Liver (tissue), 9 donors: Measurements from ENCODE around the gene MFGE8. TPM values are rescaled to one million over a fixed set of nuclear protein-coding genes. Genes with fewer than 3 reads are reported as not detected.

Source experiments
- DNase-seq: peaks from one replicate; pipeline ENCODE4 v3.0.0-alpha.2; 2017; ENCODE audit warnings: low spot score
- H3K27ac ChIP-seq, 2 donors: one replicate each; pipeline ENCODE4 v1.7.0; 2013; ENCODE audit warnings: inconsistent platforms in 2 of 2, low read length in 2 of 2, control low read depth in 1 of 2, low read depth in 1 of 2, mild to moderate bottlenecking in 1 of 2
- H3K27me3 ChIP-seq, 4 donors: one replicate each; pipeline versions ENCODE4 v1.6.1 to v1.7.0; 2013; ENCODE audit warnings: low read length in 3 of 4, inconsistent platforms in 1 of 4, mild to moderate bottlenecking in 1 of 4, moderate library complexity in 1 of 4; ENCODE audit not compliant: control insufficient read depth in 4 of 4, insufficient read depth in 4 of 4
- H3K36me3 ChIP-seq, 4 donors: one replicate each; pipeline versions ENCODE4 v1.6.1 to v1.7.0; 2013; ENCODE audit warnings: low read length in 3 of 4, mild to moderate bottlenecking in 3 of 4, low read depth in 1 of 4, moderate library complexity in 1 of 4; ENCODE audit not compliant: control insufficient read depth in 4 of 4, insufficient read depth in 3 of 4
- H3K4me1 ChIP-seq, 4 donors: one replicate each; pipeline versions ENCODE4 v1.6.1 to v1.7.0; 2013; ENCODE audit warnings: low read length in 3 of 4, mild to moderate bottlenecking in 3 of 4, moderate library complexity in 1 of 4; ENCODE audit not compliant: control insufficient read depth in 4 of 4, insufficient read depth in 4 of 4
- H3K4me3 ChIP-seq, 3 donors: one replicate each; pipeline versions ENCODE4 v1.6.1 to v1.7.0; 2013; ENCODE audit warnings: low read length in 3 of 3, control low read depth in 1 of 3, low read depth in 1 of 3, mild to moderate bottlenecking in 1 of 3
- H3K9ac ChIP-seq, 2 donors: one replicate each; pipeline ENCODE4 v1.7.0; 2013; ENCODE audit warnings: low read length in 2 of 2, mild to moderate bottlenecking in 2 of 2, moderate library complexity in 2 of 2, control low read depth in 1 of 2, low read depth in 1 of 2
- H3K9me3 ChIP-seq, 4 donors: one replicate each; pipeline versions ENCODE4 v1.6.1 to v1.7.0; 2013; ENCODE audit warnings: low read length in 3 of 4; ENCODE audit not compliant: control insufficient read depth in 4 of 4
- FOXA1 ChIP-seq: IDR thresholded peaks from 2 replicates; pipeline ENCODE4 v1.6.1; 2016; ENCODE audit warnings: antibody characterized with exemption
- FOXA2 ChIP-seq: IDR thresholded peaks from 2 replicates; pipeline ENCODE4 v1.6.1; 2016; ENCODE audit warnings: antibody characterized with exemption
- GABPA ChIP-seq, 2 donors: IDR thresholded peaks in 1 of 2; conservative IDR thresholded peaks in 1 of 2; 2 replicates each; pipeline ENCODE4 v1.6.1; 2016; ENCODE audit warnings: antibody characterized with exemption in 2 of 2, mild to moderate bottlenecking in 1 of 2, moderate library complexity in 1 of 2
- HNF4G ChIP-seq: IDR thresholded peaks from 2 replicates; pipeline ENCODE4 v1.6.1; 2016; ENCODE audit warnings: antibody characterized with exemption
- JUND ChIP-seq, 2 donors: IDR thresholded peaks; 2 replicates each; pipeline ENCODE4 v1.6.1; 2016; ENCODE audit warnings: antibody characterized with exemption in 2 of 2
- TAF1 ChIP-seq: conservative IDR thresholded peaks from 2 replicates; pipeline ENCODE4 v1.6.1; 2016; ENCODE audit warnings: antibody characterized with exemption, mild to moderate bottlenecking
- WGBS: extraction: QIAGEN DNeasy Blood & Tissue Kit; methylation state at CpG from one replicate; pipeline ENCODE4 v1.1.7; 2013; 5-methylcytosine and 5-hydroxymethylcytosine counted together
- polyA plus RNA-seq, 2 donors: library from polyadenylated mRNA; stranded (reverse) in 1 of 2; unstranded in 1 of 2; fragments of 200-250 nt in 1 of 2; fragments of >200 nt in 1 of 2; fragmentation: Nextera tagmentation in 1 of 2; extraction: Ambion mirVana in 1 of 2; gene quantifications; one replicate each; pipeline versions ENCODE4 v1.2.1 to v1.2.3, GENCODE V29; 2013 to 2015
- total RNA-seq, 2 donors: library from RNA; depleted of rRNA; stranded (reverse); fragments of >200 nt; gene quantifications; one replicate each; pipeline ENCODE4 v1.2.3, GENCODE V29; 2014
- TF ChIP-seq, protein P1 (sequence below): IDR thresholded peaks from 2 replicates; pipeline ENCODE4 v1.6.1; 2016; ENCODE audit warnings: antibody characterized with exemption
- TF ChIP-seq, protein P2 (sequence below): IDR thresholded peaks from 2 replicates; pipeline ENCODE4 v1.6.1; 2016; ENCODE audit warnings: antibody characterized with exemption, mild to moderate bottlenecking
- donor health status: healthy.
- donor health status: healthy.
- donor health status: healthy.
- donor health status: healthy.
- donor health status: healthy.

MFGE8 gene
- total and polyA plus RNA-seq, 4 donors, result 6.6 to 14.8 (median 12.8) TPM

DNA sequence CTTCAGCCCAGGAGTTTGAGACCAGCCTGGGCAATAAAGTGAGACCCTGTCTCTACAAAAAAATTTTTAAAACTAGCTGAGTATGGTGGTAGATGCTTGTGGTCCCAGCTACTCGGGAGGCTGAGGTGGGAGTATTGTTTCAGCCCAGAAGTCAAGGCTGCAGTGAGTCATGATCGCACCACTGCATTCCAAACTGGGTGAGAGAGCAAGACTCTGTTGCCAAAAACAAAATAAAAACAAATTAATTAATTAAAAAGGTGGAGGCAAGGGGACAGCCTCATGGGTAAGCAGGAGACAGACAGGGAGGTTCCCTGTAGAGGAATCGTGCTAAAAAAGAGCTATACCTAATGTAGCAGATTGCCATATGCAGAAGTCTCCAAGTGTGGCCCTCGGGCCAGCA, 30.4 kb downstream of the MFGE8 start:
- Histone ChIP-seq H3K9ac (no peak overlapping the region), H3K4me1 (no peaks in the 10 kb centered on the region), H3K36me3 (no peaks in the 10 kb centered on the region), H3K9me3 (no peaks in the 10 kb centered on the region), H3K27me3 (no peaks in the 10 kb centered on the region), H3K4me3 (no peak overlapping the region), H3K27ac (no peak overlapping the region)
- TF ChIP-seq, protein P1, sequence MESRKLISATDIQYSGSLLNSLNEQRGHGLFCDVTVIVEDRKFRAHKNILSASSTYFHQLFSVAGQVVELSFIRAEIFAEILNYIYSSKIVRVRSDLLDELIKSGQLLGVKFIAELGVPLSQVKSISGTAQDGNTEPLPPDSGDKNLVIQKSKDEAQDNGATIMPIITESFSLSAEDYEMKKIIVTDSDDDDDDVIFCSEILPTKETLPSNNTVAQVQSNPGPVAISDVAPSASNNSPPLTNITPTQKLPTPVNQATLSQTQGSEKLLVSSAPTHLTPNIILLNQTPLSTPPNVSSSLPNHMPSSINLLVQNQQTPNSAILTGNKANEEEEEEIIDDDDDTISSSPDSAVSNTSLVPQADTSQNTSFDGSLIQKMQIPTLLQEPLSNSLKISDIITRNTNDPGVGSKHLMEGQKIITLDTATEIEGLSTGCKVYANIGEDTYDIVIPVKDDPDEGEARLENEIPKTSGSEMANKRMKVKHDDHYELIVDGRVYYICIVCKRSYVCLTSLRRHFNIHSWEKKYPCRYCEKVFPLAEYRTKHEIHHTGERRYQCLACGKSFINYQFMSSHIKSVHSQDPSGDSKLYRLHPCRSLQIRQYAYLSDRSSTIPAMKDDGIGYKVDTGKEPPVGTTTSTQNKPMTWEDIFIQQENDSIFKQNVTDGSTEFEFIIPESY, result no peak
- no peak for DNase-seq
- 84% methylated on average over 4 of the region's 4 CpGs for WGBS

DNA sequence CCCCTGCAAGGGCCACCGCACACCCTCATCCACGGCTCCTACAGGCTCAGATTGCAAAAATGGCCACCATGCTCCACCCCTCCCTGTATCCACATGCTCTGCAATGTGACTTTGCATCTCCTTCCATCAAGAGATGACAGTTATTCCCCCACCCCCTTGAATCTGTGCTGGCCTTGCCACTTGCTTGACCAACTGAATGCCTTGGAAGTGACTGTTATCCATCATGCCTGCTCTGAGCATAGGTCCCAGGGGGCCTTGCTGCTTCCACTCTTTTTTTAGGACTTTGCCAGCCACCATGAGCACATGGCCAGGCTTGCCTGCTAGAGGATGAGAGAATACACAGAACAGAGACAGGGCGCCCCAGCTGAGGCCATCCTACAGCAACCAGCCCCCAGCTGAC, 31.4 kb downstream of the MFGE8 start:
- H3K4me1 ChIP-seq, result no peaks in the 10 kb centered on the region
- no peak overlapping the region for H3K27ac ChIP-seq
- H3K4me3 ChIP-seq, result no peak overlapping the region
- 96% methylated on average over 3 of the region's 3 CpGs for WGBS
- H3K36me3 ChIP-seq, result no peaks in the 10 kb centered on the region
- TF ChIP-seq JUND (IDR thresholded peaks at IDR 0.05), result no peak
- TF ChIP-seq HNF4G, result no peak
- no peak for TF ChIP-seq FOXA1
- no peaks in the 10 kb centered on the region for H3K9me3 ChIP-seq
- H3K9ac ChIP-seq, result no peak overlapping the region
- DNase-seq, result no peak
- H3K27me3 ChIP-seq, result no peaks in the 10 kb centered on the region

DNA sequence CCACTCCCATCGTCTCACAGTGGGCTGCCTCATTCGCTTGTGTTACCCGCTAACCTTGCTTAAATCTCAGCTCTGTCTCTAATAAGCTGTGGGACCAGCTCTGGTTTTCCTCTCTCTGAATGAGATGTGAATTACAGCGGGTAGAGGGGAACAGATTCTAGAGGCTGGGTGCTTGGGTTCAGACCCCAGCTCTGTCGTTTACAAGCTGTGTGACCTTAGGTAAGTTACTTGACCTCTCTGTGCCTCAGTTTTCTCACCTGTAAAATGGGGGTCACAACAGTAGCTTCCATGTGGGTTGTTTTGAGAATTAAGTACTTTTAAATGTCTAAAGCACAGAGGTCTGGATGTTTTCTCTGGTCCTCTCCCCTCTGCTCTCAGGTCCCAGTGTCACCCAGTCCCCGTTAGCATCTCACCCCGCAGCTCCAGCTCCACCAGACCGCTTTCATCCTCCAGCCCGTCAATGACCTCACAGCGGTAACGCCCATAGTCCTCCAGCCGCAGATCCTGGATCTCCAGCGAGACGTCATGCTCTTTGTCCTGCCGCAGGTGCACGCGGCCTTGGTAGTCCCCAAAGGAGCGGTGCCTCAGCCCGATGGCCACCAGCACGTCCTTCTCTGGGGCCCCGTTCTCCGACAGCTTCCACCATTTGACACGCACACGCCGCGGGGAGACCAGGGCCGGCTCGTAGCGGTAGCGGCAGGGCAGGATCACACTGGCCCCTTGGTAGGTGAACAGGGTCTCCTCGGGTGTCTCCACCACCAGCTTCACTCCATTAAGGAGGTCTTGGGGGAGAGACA, 32.0 kb downstream of the MFGE8 start:
- no peak overlapping the region for H3K9ac ChIP-seq
- H3K27ac ChIP-seq, result no peak overlapping the region
- H3K4me1 ChIP-seq, result no peaks in the 10 kb centered on the region
- no peaks in the 10 kb centered on the region for H3K27me3 ChIP-seq
- no peak for DNase-seq
- no peak for TF ChIP-seq FOXA2
- TF ChIP-seq JUND (IDR thresholded peaks at IDR 0.05), result no peak
- no peak for TF ChIP-seq GABPA (IDR thresholded peaks at IDR 0.05 in 1 of 2, conservative IDR thresholded peaks at IDR 0.05 in 1 of 2)
- no peak for TF ChIP-seq TAF1
- TF ChIP-seq, protein P2, sequence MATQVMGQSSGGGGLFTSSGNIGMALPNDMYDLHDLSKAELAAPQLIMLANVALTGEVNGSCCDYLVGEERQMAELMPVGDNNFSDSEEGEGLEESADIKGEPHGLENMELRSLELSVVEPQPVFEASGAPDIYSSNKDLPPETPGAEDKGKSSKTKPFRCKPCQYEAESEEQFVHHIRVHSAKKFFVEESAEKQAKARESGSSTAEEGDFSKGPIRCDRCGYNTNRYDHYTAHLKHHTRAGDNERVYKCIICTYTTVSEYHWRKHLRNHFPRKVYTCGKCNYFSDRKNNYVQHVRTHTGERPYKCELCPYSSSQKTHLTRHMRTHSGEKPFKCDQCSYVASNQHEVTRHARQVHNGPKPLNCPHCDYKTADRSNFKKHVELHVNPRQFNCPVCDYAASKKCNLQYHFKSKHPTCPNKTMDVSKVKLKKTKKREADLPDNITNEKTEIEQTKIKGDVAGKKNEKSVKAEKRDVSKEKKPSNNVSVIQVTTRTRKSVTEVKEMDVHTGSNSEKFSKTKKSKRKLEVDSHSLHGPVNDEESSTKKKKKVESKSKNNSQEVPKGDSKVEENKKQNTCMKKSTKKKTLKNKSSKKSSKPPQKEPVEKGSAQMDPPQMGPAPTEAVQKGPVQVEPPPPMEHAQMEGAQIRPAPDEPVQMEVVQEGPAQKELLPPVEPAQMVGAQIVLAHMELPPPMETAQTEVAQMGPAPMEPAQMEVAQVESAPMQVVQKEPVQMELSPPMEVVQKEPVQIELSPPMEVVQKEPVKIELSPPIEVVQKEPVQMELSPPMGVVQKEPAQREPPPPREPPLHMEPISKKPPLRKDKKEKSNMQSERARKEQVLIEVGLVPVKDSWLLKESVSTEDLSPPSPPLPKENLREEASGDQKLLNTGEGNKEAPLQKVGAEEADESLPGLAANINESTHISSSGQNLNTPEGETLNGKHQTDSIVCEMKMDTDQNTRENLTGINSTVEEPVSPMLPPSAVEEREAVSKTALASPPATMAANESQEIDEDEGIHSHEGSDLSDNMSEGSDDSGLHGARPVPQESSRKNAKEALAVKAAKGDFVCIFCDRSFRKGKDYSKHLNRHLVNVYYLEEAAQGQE, result no peak
- no peak overlapping the region for H3K4me3 ChIP-seq
- no peaks in the 10 kb centered on the region for H3K36me3 ChIP-seq
- 94% methylated on average over 31 of the region's 31 CpGs for WGBS
- no peaks in the 10 kb centered on the region for H3K9me3 ChIP-seq
